Activated CD8-positive, alpha-beta memory T cell treated with anti-CD3 and anti-CD28 coated beads, Interleukin-2, amount 50 U/mL, for 4 hours (primary cell): ENCODE measurements around the gene TLE1.
"Not testable (repeated sequence)": the region's sequence is repeated elsewhere in the genome, so short reads cannot be mapped to it uniquely, and the experiment has no call there.

ENCODE experiments used
- DNase-seq: peaks from one replicate; pipeline ENCODE4 v3.0.0-alpha.2; 2020

Gene TLE1

DNA sequence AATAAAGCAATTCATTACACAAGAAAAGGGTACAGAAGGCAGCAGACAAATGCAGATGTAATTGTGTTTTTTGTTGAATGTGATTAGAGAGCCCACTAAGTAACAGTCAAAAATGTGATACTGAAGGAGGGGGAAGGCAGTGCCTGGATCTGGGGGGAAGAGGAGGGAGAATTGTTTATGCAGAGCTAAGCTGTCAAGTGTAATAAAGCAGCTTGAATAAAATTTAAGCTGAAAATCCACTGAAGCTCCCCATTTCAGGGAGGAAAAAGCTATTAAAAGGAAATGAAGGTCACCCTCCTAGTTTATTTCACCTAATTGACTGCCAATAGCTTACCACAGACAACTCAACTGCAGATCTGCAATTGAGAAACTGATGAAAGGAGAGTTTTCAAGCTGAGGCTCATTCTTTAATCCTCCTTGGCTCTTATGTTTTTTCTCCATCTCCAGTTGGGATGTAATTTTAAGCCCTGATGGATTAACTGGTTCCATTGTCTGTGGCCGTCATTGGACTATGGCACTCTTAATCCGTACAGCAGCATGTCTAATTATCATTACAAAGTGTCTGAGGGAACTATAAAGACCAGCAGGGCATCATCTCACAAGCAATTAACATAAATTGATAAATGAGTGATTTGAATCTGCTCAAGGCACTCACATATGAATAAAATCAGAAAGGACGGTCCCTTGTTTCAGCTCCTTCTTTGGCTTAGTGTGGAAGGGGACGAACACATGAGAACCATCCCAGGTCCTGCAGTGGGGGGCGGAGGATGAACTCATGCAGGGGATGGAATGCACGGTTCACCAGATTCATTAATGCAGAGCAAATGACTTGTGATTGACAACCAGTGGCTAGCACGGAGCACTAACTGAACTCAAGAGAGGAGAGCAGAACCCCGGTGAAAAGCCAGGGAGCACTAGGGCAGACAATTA is 38.5 kb downstream of the TLE1 start:
- DNase-seq = no peak

DNA sequence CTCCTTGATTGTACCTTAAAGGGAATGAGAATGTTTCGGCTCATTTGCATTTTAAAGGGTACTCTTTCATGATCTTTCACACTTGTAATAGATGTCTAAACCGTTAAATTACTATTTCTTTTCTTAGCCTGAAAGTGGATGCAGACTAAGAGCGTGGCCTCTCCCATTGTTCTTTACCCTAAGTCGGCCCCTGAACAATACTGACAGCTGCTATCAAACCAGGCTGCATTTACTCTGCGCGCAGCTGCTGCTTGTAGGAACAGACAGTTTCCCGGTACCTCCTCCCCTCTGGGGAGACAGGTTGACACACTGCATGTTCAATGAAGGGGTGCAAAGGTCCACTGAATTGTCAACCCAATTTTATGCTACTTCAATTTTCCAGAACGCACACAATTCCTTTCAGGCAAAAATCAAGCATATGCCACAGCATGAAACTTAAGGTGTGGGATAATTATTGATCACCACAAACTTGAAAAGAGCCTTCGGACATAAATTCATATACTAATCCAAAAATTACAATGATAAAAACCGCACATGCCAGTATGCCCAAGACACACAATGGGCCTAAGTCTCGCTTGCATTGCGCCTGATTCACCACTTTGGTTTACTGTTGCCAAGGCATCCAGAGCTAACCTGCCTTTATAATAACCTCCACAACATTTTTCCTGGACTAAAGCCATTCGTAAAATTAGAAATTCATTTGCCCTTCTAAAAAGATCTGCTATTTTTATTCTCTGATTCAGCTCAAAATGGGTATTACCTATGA is 39.7 kb downstream of the TLE1 start:
- no peak for DNase-seq

DNA sequence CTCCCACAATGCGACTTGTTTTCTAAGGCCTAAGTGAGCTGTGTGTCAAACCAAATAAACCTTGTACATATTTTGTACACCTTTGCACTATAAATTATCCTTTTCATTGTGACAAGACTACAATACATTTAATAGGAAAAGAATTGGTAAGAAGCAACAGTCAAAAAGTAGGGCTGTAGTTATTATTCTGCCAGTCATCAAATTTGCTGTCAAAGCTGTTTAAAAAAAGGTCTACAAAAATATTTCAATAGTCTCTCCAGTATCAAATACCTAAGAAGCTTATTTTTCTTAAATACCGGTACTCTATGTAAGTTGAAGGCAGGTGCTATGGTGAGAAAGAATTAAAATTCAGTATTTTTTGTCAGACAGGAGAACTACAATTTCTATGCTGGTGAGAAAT is 40.5 kb downstream of the TLE1 start:
- DNase-seq = no peak

DNA sequence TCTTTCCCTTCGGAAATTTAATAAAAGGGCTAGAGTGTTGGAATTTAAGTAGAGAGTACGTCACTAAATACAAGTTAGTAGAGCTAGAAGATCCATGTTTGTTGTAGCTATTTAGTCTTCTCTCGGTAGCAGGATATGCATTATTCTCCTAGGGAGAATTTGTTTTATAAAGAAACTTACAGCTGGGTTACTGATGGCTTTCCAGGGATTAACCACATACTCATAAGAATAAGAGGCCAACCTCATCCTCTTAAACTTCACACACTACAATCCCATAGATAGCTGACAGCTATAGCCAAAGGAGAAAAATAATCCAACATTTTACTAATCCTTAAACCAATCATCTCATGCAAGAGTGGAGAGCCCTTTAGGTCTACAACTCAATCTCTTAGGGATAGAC is 43.0 kb downstream of the TLE1 start:
- DNase-seq = no peak

DNA sequence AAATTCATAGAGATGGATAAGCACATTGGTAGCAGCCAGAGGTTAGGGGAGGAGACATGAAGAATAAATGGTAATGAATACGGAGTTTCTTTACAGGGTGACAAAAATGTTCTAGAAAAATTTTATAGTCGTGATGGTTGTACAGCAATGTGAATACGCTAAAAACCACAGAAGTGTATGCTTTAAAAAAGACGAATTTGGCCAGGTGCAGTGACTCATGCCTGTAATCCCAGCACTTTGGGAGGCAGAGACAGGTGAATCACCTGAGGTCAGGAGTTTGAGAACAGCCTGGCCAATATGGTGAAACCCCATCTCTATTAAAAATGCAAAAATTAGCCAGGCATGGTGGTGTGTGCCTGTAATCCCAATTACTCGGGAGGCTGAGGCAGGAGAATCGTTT is 44.8 kb downstream of the TLE1 start:
- DNase-seq = not testable (repeated sequence)

DNA sequence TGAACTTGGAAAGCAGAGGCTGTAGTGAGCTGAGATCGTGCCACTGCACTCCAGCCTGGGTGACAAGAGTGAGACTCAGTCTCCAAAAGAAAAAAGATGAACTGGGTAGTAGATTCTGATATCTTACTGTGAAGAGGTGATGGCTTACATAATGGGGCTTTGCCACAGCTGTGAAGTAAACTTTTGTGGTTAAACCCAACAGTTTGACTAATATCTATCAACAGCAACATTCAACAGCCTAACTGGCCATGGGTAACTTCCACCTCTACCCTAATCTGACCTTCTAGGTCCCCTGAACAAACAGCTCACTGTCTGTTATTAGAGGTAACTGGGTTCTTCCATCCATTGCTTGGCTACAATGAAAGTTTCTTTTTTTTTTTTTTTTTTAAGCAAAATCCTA is 52.1 kb downstream of the TLE1 start:
- no peak for DNase-seq

DNA sequence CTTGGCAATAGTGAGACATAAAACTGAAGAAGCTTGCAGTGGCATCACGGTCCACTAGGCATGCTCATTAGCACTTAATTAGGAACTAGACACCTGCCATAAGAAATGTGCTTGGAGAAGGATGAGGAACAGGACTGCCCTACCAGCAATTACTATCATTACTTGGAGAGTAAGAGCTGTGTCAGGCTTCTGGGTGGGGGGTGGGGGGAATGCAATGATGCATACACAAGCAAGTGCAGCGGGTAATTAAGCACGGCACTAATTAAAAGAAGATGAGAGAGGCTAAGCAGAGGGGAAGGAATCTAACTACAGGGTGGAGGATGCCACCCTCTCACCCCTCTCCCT is 53.1 kb downstream of the TLE1 start:
- no peak for DNase-seq

DNA sequence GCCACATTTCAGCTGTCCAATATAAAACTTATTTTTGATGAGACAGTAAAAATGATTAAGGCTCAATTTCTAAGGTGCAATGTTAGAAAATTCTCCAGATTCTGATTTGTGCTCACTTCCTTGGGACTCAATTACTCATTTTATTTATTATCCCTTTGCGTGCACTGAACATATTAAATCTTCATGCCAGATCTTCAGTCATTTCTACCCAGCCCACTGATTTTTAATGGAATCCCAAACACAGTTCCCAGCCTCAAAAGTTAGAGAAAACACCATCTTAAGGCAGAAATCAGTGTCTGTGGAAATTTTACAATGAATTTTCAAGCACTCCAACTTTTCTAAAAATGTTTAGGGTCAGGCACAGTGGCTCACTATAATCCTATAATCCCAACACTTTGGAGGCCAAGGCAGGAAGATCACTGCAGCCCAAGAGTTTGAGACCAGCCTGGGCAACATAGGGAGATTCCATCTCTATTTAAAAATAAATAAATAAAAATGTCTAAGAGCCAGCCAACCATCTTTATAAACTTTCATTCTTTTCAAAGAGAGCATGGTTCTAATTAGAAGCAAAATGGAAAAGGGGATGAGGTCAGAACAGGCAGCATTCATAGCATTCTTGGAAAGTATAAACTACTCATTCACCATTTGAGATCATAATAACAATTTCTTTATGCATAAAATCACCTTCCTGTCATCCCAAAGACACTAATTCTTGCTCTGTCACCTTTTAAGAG is 53.7 kb downstream of the TLE1 start:
- DNase-seq = no peak

DNA sequence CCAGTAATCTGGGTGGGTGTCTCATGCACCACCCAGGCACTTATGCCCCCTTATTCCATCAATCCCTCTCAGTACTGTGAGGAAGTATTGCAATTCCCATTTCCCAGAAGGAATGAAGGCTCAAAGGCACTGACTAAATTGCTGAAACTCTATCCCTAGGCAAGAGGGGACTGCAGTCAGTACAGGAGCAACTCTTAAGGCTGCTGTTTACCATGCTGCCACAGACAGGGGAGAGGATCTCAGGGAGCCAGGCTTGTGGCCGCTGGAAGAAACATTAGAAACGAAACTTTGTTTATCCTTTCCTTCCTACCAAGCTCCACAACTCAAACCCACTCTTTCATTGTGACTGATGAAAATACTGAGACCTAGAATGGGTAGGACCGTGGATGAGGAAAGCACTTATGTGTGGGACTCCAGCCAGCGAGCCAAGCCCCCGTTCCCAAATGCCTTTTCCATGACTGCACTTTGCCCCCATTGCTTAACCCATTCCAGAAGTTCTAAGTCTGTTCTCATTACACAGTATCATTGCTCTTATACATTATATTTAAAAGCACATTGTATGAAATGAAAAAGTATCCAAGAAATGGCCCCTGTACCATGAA is 54.3 kb downstream of the TLE1 start:
- DNase-seq = no peak

DNA sequence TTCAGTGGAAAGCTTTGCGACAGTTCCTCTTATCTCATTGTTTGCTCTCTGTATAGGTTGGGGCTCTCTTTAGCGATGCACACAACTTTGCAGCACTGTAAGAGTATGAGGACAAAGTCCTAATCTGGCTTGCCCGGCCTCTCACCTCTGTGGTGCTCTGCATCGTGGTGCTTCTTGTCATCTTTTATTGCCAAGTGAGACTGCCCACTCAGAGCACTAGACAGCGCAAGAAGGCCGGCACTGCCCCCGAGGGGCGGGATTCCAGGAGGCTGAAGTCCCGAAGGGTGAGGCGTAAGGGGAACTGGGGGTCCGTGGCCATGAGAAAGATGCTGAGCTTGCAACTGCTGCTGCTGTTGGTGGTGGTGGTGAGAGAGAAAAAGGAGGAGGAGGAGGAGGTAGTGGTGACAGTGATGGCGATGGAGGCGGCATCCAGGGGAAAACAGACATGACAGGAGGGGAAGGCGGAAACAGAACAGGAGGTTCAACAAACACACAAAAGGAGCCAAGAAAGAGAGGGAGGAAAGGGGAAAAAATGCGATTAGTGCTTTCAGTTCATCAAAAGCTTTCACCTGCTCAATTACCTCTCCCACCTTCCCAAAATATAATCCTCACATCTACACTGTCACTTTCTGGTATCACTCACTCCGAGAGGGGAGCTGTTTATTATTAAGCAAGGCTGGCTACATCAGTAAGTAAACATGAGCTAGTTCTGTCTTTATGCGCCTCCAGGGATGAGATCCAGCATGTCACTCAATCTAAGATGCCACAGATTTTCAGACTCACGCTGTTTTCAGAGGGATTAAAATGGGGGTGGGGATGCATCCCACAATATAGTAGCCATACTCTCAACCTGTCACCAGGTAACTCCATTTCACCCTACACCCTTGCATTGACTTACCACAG is 55.1 kb downstream of the TLE1 start:
- DNase-seq = no peak

DNA sequence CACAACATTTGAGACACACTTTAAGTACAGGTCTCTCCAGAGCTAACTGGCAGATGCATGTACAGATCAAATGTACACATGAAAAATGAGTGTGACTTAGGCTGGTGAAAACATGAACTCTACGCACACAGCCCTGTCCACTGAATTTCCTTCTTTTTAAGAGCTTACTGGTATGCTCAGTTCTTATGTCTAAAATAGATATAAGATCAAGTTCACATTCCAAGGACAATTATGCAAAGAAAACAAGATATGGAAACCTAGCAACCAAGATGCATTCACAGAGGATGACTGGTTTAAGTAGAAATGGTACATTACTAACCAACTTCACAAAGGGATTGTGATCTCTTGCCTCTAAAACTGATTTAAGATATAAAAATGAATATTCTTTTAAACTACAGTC is 56.7 kb downstream of the TLE1 start:
- no peak for DNase-seq

DNA sequence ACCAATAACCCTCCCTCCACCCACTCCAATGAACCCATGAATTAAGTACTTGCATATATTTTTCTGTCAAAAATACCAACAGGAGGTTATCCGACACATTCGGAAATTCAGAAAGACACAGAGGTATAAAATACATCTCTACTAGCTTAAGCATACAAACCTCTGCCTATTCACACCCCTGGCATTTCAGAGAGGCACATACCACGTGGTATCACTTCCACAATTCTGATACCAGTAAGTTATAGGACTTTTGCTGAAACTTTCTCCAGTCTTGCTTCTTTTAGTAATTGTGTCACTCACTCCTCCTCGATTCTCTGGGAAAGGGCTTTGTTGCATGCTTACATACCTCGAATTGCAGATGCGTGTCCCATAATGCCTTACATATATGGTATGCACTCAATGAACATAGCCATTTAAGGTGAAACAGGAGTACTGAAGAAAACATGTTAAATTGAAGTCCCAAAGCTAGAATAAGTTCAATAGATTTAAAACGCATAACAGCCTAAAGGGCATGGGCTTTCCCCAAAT is 58.1 kb downstream of the TLE1 start:
- DNase-seq = no peak

DNA sequence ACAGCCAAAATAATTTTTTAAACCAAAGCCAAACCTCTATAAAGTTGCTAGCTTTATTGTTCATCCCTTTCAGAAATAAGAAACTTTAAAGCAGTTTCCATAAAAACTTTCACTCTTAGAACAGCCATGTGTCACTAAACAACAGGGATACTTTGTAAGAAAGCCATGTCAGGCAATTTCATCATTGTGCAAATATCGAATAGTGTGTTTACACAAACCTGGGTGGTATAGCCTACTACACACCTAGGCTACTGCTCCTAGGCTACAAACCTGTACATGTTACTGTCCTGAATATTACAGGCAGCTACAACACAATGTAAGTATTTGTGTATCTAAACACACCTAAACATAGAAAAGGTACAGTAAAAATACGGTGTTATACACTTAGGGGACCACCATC is 59.9 kb downstream of the TLE1 start:
- DNase-seq = no peak

DNA sequence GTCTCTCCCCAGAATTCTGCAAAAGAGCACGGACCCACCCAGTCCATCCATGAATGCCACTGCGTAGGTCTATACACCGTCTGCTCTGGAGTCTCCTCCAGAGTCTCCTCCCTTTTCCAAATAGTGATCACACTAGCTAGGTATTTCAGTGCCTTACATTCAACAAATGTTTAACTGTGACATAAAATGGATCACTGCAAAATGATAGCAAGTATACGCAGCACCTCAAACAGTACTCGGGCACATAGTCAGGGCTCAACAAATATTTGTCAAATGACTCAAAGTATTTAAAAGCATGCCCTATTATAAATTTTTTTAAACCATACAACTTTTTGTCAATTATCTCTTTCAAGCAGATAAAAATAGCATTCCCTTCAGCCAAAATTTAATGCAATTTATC is 60.5 kb downstream of the TLE1 start:
- no peak for DNase-seq

DNA sequence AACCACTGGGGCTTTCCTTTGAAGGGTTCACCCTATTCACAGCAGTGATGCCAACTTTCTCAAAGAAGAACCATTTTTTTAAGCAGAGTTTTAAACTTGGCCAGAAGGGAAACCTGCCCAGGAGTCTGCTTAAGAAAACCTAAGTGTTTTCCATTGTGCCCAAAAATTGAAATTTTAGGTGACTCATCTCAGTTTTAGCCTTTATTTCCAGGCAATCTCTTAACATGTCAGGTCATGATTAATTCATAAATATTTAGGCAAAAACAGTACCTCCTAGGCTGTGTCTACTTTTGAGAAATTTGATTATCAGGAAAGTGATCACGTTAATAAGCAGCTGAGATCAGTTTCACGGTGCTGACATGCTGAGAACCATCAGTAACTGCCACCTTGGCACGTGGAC is 61.9 kb downstream of the TLE1 start:
- no peak for DNase-seq

DNA sequence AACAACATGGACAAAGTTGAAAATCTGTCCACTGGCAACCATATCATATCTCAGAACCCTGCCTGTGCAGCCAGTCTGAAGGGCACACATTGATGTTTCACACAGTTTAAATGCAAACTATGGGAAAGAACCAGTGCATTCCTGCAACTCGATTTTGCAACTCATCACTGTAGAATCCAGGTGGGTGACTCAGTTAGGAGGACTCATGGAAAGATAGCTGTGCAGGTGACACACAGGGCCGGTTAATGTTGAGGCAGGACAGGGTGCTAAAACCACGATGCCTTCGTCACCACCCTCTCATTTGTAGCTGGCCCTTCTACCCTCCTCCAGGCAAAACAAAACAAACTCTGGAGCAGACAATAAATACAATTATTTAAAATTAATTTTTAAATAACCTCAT is 62.8 kb downstream of the TLE1 start:
- DNase-seq = no peak

DNA sequence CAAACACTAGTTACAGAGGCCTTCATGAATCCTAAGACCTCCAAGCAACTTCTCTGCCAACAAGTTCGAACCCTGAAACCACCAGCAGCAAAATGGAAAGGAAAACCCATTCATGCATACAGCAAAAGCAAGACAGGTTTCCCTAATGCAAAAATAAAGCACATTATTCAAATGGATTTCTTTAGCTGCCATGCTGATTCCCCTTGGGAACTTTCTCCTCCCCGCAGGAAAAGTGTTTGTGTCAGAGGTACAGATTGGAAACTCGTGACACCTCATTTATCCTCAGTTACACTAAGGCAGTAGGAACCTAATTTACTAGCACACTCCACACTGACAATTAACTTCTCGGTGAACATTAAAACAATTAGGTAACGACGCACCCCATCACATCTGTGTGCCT is 63.4 kb downstream of the TLE1 start:
- DNase-seq = no peak

DNA sequence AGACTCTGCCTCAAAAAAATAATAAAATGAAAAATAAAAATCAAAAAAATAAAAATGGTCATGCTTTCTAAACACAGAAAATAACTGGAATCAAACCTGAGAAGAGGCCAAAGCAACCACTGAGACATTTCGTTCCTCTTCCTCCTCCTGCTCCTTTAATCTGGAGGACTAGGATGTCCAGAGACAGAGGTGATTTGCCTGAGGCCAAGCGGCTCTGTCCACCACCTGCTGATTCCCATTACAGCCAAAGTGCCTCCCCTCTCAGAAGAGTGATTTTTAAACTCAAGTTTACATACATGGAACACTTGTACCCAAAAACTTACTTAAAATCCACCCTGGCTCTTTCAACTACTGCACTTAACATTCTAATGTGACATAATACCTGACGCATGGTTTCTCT is 65.6 kb downstream of the TLE1 start:
- DNase-seq = no peak

DNA sequence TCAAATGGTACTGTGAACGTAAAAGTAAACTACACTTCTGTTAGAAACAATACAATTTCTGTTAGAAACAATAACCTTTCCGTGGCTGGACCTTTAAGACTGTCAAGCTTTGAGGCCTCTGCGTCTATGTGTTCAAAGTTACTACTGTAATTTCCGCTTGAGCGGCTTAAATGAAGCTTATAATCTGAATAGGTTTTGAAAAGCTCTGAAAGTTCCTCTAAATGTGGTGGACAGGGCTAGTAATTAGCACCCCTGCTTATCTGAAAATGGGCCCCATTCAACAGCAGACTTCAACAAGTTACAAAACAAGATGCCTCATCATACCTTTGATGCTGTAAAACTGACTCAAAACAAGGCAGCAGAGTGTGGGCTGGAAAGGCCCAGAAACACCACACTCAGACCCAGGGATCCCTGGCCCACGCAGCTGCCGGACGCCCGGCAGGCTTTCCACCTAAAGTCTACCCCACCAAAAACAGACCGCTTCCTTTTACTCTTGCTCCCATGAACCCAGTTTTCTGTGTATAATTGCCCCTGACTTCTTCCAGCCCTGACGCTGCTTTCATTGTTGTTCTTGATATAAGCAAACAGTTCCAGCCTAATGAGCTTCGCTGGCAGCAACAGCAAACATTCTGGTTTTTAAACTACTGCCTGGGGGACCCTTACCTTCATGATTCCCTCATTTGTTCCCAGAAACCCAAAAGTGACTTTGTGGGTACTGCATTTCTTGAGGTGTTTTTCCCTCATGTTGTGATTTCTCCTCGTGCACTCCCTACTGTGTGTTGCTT is 66.7 kb downstream of the TLE1 start:
- no peak for DNase-seq

DNA sequence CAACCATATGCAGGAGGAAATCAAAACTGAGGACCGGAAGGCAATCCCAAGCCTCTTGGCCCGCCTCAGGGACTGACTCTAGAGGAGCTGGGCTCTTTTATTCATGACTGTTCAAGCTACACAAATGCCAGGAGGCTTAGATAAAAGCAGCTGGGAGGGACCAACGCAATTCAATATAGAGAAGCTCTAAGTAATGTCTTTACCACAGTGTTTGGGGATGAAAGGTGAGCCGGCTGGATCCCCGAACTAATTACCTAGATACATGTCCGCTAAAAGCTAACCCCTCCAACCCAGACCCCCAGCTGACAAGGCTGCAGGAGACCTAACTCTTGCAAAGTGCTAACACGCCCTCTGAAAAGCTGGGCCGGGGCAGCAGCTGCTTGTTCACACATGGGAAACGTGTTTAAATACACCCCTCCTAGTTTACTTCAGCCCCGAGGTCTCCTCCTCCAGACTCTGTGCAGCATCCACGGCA is 67.5 kb downstream of the TLE1 start:
- DNase-seq = no peak

DNA sequence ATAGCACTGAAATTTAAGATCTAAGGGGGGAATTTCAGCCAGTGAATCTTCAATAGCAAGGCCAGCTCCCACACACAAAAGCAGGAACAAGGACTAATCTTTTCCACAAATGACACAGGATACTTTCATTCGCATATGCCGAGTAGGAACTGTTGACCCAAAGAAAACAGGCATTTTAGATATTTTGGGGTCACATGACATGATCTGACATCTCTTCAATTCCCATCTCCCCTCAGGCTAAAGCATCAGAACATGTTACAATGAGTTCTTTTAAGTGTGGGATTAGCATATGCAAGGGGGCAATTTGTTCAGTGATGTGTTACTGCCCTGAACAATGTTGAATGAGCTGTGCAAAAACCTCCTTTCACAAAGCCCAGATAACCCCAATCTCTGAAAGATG is 68.2 kb downstream of the TLE1 start:
- no peak for DNase-seq
